COLO829 (cell line): ENCODE data around the gene SDCCAG8.

Experiments
- DNase-seq: peaks from one replicate; pipeline ENCODE4 v3.0.0; 2012; ENCODE audit warnings: low spot score

Gene SDCCAG8

GRCh38 chr1:243455760-243456651 lies 200.2 kb downstream of the SDCCAG8 start:
- DNase-seq = no peak

DNA sequence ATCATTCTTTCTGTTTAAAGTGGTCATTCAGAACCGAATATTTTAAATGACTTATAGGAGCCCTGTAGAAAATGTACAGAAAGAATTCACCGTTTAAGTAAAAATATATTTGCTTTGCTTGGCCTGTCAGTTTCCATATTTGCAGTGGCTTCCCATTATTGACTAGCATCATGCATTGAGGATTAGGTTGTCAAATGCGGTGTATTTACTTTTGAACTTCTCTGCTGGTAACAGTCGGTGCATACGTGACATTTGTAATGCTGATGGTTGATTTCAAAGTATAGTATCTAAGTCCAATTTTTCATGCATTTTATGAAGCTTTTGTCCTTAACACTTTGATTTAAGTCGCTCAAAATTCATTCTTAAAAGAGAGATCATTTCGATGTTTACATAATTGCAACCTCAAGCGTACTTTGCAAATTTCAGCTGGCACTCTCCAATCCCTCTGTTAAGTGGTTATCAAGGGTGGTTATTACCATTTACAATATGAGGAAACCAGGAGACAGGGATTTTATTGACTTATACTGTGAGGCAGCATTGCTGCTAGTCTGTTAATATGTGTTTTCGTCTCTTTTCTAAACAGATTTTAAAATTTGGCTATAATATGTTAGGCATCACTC lies 201.6 kb downstream of the SDCCAG8 start:
- DNase-seq = no peak

DNA sequence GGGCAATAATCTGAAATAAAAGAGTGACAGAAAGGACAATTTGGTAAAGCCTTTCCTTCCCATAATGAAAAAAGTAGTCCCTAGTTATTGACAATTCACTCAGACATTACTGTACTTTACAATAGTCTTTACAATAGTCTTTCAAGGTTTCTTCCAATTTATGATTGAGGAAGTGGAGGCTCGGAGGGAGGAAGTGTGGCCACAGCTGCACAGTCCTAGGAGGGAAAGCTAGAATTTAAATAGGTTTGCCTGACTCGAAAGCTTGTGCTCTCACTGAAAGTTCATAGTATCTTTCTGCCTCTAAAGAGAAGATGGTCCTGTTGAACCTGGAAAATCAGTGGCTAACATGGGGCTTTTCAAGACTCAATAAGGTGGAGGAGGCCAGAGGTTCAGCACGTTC lies 203.2 kb downstream of the SDCCAG8 start:
- no peak for DNase-seq

DNA sequence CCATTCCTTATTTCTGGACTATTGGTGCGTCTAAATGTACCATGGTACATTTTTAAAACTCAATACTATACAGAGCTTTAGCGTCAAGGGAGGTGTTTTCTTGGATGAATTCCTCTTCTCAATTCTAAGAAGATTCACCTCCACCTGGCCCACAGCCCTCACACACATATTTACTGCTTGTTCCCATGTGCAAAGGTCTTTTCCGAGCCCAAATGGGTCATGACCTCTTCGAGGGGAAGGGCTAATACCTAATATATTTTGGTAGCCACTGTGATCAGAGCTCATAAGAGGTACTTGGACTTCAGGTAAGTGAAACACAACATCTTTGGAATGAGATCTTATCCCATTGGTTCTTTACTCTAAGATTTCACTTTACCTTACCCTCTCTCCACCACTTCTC lies 205.9 kb downstream of the SDCCAG8 start:
- no peak for DNase-seq

- DNase-seq = no peak
Measured at GRCh38 chr1:243462929-243463697, 207.3 kb downstream of the SDCCAG8 start.

GRCh38 chr1:243465081-243465480 lies 209.2 kb downstream of the SDCCAG8 start:
- DNase-seq = no peak

DNA sequence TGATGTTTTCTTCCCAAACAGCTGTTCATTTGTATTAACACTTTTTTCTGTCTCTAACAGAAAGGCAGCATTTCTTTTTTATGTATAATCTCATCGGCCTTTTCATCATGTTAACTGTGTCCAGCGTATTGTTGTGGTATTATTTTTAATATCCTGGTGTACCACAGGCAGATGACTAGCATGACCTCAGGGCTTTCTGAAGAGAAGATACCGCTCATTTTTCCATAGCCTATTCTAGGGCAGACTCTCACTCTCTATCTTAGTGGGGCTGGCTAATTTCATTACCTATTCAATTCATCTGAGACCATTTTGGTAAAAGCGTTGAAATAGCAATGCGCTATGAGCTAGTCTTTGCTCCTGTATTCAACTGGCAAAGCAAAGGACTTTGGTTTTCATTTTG lies 209.9 kb downstream of the SDCCAG8 start:
- no peak for DNase-seq

DNA sequence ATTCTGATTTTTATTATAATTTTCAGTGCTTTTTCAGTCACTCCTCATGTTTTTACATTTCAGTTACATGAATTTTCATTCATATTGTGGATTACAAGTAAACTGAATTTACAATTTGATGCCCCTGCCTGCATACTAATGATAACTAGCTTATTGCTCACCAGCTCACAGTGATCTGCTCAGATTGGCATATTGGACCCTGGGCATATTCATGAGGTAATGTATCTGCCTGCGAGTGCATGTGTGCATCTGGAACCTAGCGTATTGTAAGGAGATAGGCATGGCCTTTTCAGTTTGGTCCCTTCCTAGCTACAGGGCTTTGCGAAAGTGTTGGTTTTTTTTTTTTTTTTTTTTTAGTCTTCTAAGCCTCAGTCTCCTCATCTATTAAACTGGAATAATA lies 213.7 kb downstream of the SDCCAG8 start:
- no peak for DNase-seq

DNA sequence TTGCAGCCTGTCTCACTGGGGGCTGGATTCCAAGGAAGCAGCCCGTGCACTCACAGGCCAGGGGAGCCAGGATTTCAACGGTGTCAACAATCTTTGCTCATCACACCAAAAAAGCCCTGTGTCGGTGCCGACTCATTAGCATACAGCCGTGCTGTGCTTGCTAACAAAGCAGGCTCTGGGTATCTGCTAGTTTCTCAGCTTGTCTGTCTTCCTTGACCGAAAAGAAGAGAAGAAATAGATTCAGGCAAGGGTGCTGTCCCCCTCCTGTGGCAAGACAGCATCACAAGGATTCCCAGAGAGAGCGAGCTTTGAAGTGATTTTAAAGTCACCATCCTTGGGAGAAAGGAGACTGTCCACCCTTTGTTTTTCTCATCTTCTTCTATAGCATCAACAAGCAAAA lies 214.7 kb downstream of the SDCCAG8 start:
- no peak for DNase-seq

DNA sequence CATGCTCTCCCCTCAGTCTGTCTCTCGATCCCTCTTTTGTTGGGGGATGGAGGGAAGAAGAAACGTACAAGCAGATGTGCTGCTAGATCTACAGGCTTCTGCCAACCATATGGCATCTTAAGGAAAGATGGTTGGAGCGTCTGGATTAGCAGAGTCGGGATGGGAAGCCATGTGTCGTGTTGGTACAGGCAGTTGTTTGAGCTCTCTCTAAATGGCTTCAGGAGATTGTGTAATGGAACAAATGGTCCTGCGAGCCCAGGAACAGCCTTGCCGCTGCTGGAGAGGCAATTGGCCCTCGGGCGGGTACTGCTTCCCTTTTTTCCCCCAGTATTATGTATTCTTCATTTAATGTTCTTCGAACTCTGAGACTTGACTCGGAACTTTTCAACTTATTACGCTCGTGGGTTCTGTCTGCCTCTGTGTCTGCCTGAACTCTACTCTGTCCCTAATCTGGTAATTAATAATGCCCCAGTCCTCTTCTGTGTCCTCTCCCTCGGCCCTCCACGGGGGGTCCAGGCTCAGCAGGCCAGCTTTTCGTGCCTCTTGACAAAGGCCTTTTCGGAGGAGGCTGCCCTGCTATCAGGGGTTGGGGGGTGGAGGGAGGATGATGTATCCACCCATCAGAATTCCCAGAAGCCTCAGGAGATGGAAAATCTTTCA lies 215.3 kb downstream of the SDCCAG8 start:
- DNase-seq = no peak

- DNase-seq = no peak
Measured at GRCh38 chr1:243471754-243472745, 216.2 kb downstream of the SDCCAG8 start.

DNA sequence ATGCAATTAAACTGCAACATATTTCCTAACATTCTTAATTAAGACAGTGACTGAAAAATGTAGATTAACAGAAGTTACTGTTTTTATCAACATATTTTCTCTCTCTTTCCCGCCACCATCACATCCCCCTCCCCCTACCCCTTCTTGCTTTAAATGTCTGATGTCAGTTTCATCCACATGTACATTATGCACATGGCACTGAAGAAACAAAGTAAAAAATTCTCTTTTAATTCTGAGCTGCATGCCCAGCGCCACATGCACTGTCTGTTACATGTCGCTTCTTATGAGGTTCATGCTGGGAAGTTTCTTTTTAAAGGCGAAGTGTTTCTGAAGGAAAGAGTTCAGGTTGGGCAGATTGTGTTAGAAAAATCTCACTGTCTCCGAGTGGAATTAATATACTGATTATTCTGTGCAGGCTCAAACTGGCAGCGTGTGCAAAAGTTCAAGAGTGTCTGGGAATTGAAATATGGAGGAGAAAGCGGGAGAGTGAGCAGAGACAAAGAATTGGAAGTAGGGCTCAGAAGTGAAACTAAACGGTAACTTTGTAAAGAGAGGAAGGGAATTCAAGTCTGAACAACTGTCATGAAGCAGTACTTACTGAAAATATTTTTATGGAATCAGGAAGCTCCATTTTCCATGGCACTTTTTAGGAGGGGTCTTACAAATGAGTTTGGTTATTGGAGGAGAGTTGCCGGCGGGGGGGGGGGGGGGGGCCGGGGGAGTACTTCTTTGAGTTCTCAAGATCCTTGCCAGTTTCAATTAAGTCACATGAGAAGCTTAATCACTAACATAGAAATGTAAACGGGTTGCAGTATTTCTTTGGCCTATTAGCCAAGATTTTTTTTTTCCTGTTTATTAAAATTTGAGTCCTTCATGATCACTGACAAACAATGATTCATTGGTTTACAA lies 217.6 kb downstream of the SDCCAG8 start:
- DNase-seq = peak; percentile 25

- no peak for DNase-seq
Measured at GRCh38 chr1:243474136-243474881, 218.5 kb downstream of the SDCCAG8 start.

GRCh38 chr1:243474906-243475305 lies 219.1 kb downstream of the SDCCAG8 start:
- no peak for DNase-seq

GRCh38 chr1:243475966-243476365 lies 220.1 kb downstream of the SDCCAG8 start:
- DNase-seq = no peak

DNA sequence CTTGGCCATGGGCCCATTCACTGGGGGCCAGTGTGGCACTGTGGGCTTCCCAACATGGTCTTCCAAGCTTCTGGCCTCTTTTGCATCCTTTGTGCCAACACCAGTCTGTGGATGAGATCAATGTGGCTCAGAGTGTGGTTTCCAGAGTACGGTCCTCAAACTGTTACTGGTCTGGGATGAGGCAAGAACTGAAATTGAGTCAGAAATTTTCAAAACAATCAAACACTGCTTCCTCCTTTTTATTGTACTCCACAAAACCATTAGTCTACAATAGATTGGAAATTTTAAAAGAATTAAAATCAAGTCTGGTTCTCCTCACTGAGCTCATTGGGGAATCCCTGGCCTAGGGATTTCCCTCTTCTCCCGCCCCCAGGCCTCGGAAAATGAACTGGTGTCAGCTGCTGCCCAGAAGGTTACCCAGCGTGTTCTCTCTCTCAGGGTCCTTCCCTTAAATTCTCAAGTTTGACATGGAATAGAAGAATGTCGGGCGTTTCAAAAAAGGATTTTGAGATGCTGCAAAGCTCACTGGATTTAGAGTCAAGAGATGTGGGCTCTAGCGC lies 222.0 kb downstream of the SDCCAG8 start:
- DNase-seq = no peak

- DNase-seq = no peak
Measured at GRCh38 chr1:243481101-243481500, 225.3 kb downstream of the SDCCAG8 start.

GRCh38 chr1:243482141-243483022 lies 226.5 kb downstream of the SDCCAG8 start:
- no peak for DNase-seq
